Neuronal stem cell (in vitro differentiated cells): ENCODE results near the gene FAM210A.
A peak's percentile ranks its signal among the peaks of the same experiment; 100 is the strongest.

ENCODE experiments used
- DNase-seq: peaks from one replicate; pipeline ENCODE4 v3.0.0-alpha.2; 2013; ENCODE audit warnings: low spot score
- H2AFZ ChIP-seq: one replicate; pipeline ENCODE4 v1.6.1; 2013; ENCODE audit warnings: mild to moderate bottlenecking, low read length, inconsistent platforms
- H2AK5ac ChIP-seq: 2 replicates; pipeline ENCODE4 v1.6.1; 2013; ENCODE audit warnings: low read depth, mild to moderate bottlenecking, inconsistent platforms, low read length, moderate library complexity, mixed read lengths
- H2BK120ac ChIP-seq: 2 replicates; pipeline ENCODE4 v1.6.1; 2013; ENCODE audit warnings: low read depth, mild to moderate bottlenecking, inconsistent platforms, low read length, moderate library complexity, mixed read lengths
- H2BK12ac ChIP-seq: one replicate; pipeline ENCODE4 v1.6.1; 2013; ENCODE audit warnings: low read length, inconsistent platforms
- H2BK15ac ChIP-seq: 2 replicates; pipeline ENCODE4 v1.6.1; 2013; ENCODE audit warnings: mild to moderate bottlenecking, low read length, inconsistent platforms, mixed read lengths
- H2BK5ac ChIP-seq: one replicate; pipeline ENCODE4 v1.6.1; 2013; ENCODE audit warnings: inconsistent platforms, mild to moderate bottlenecking, low read length, moderate library complexity
- H3K14ac ChIP-seq: one replicate; pipeline ENCODE4 v1.6.1; 2013; ENCODE audit warnings: low read length, inconsistent platforms
- H3K18ac ChIP-seq: 2 replicates; pipeline ENCODE4 v1.6.1; 2013; ENCODE audit warnings: low read length, inconsistent platforms
- H3K23ac ChIP-seq: 2 replicates; pipeline ENCODE4 v1.6.1; 2013; ENCODE audit warnings: low read depth, mild to moderate bottlenecking, mixed read lengths, low read length, inconsistent platforms; ENCODE audit not compliant: poor library complexity
- H3K27ac ChIP-seq: replicated peaks from 3 replicates; pipeline ENCODE4 v1.5.1; 2013; ENCODE audit warnings: low read length, inconsistent platforms
- H3K27me3 ChIP-seq, 3 experiments: 2 replicates each; pipeline ENCODE4 v1.6.1; 2013; ENCODE audit warnings: low read length in 3 of 3, mild to moderate bottlenecking in 2 of 3, inconsistent platforms in 1 of 3, low read depth in 1 of 3, mixed read lengths in 1 of 3, moderate library complexity in 1 of 3; ENCODE audit not compliant: control insufficient read depth in 3 of 3, insufficient read depth in 3 of 3
- H3K36me3 ChIP-seq, 2 donors: replicated peaks in 1 of 2; 2 replicates each; pipeline ENCODE4 v1.6.1; 2013; ENCODE audit warnings: low read length in 2 of 2; ENCODE audit not compliant: control insufficient read depth in 2 of 2, insufficient read depth in 2 of 2
- H3K4ac ChIP-seq: 2 replicates; pipeline ENCODE4 v1.6.1; 2013; ENCODE audit warnings: inconsistent platforms, mild to moderate bottlenecking, low read length, moderate library complexity
- H3K4me1 ChIP-seq, 2 donors: 1 replicate in 1 of 2; 2 replicates in 1 of 2; pipeline ENCODE4 v1.6.1; 2013; ENCODE audit warnings: low read length in 2 of 2, low read depth in 1 of 2; ENCODE audit not compliant: control insufficient read depth in 2 of 2, insufficient read depth in 1 of 2
- H3K4me2 ChIP-seq: one replicate; pipeline ENCODE4 v1.6.1; 2013; ENCODE audit warnings: mild to moderate bottlenecking, low read length, inconsistent platforms; ENCODE audit not compliant: insufficient read depth, poor library complexity, severe bottlenecking
- H3K4me3 ChIP-seq, 2 donors: 2 replicates each; pipeline ENCODE4 v1.5.1; 2013; ENCODE audit warnings: low read length in 2 of 2, mild to moderate bottlenecking in 2 of 2, inconsistent platforms in 1 of 2, moderate library complexity in 1 of 2
- H3K79me1 ChIP-seq: one replicate; pipeline ENCODE4 v1.6.1; 2013; ENCODE audit warnings: low read depth, mild to moderate bottlenecking, inconsistent platforms, low read length, moderate library complexity
- H3K9ac ChIP-seq: one replicate; pipeline ENCODE4 v1.6.1; 2013; ENCODE audit warnings: mild to moderate bottlenecking, low read depth, low read length, inconsistent platforms; ENCODE audit not compliant: poor library complexity
- H3K9me3 ChIP-seq, 2 donors: replicated peaks in 1 of 2; 2 replicates each; pipeline versions ENCODE3 to v1.6.1; 2013; ENCODE audit warnings: low read length in 2 of 2, mild to moderate bottlenecking in 2 of 2, inconsistent platforms in 1 of 2, low read depth in 1 of 2, mixed read lengths in 1 of 2, moderate library complexity in 1 of 2; ENCODE audit not compliant: control insufficient read depth in 2 of 2, insufficient read depth in 1 of 2
- H4K8ac ChIP-seq: one replicate; pipeline ENCODE4 v1.6.1; 2013; ENCODE audit warnings: low read depth, mild to moderate bottlenecking, inconsistent platforms, low read length, moderate library complexity
- H4K91ac ChIP-seq: one replicate; pipeline ENCODE4 v1.6.1; 2013; ENCODE audit warnings: low read length, low read depth, mild to moderate bottlenecking, inconsistent platforms; ENCODE audit not compliant: poor library complexity
- WGBS, 2 donors: extraction: QIAGEN DNeasy Blood & Tissue Kit; methylation state at CpG; one replicate each; pipeline ENCODE4 v1.1.7; 2013; ENCODE audit warnings: missing lambda C conversion rate in 2 of 2, mixed read lengths in 1 of 2; ENCODE audit not compliant: insufficient read length in 2 of 2, insufficient replicate concordance in 1 of 2; ENCODE audit errors: extremely low coverage in 2 of 2; 5-methylcytosine and 5-hydroxymethylcytosine counted together

The FAM210A gene

GRCh38 chr18:13649397-13650390 lies 76.7 kb downstream of the FAM210A start:
- Histone ChIP-seq H3K9me3 (no peaks in the 10 kb centered on the region), H2BK5ac (no peak overlapping the region), H2AFZ (no peak overlapping the region), H3K27ac (no peak overlapping the region), H3K4ac (no peak overlapping the region), H2BK120ac (no peak overlapping the region), H3K79me1 (no peaks in the 10 kb centered on the region), H3K14ac (no peak overlapping the region), H3K4me3 (no peak overlapping the region), H3K18ac (peak overlapping the region; percentile 13), H2BK15ac (no peak overlapping the region), H3K4me2 (no peak overlapping the region), H3K27me3 (no peaks in the 10 kb centered on the region), H3K36me3 (no peaks in the 10 kb centered on the region), H3K9ac (no peak overlapping the region), H3K4me1 (peaks cover 2 to 8% of the 10 kb centered on the region in 2 donors), H2AK5ac (no peak overlapping the region), H4K91ac (no peak overlapping the region), H3K23ac (no peak overlapping the region), H2BK12ac (no peak overlapping the region), H4K8ac (no peak overlapping the region)
- DNase-seq, result no peak
- no CpG with 5 or more reads among the region's 23 CpGs for WGBS, 2 donors

- no peak for DNase-seq
Measured at GRCh38 chr18:13647761-13648160, 78.6 kb downstream of the FAM210A start.

DNA sequence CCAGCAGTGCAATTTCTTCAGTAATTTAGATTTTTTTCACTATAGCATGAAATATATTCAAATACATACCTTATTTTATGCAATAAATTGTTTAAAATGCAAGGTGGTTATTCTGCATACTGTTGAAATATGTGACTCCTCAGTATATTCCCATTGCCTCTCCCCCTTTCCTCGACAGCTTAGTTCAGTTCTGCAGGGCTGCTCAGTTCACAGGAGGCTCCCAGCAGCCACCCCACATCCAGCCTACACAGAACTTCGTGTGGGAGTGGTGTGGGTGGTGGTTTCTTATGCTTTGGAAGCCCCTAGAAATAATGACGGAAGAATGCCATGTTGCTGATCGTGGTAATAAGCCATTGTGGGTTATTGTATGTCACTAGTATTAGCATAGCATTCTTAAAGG lies 79.7 kb downstream of the FAM210A start:
- Histone ChIP-seq H3K18ac (no peak overlapping the region), H3K4me2 (no peak overlapping the region), H2AK5ac (no peak overlapping the region), H3K4ac (no peak overlapping the region), H2BK12ac (no peak overlapping the region), H3K23ac (no peak overlapping the region), H4K8ac (no peak overlapping the region), H3K79me1 (no peaks in the 10 kb centered on the region), H3K9me3 (peaks cover 0 to 1% of the 10 kb centered on the region in 2 donors), H3K4me1 (peaks cover 0 to 2% of the 10 kb centered on the region in 2 donors), H3K27ac (no peak overlapping the region), H4K91ac (no peak overlapping the region), H3K36me3 (no peaks in the 10 kb centered on the region), H2BK120ac (no peak overlapping the region), H2BK5ac (no peak overlapping the region), H2BK15ac (no peak overlapping the region), H2AFZ (no peak overlapping the region), H3K27me3 (peaks cover 0 to 2% (median 0%) of the 10 kb centered on the region in 3 experiments), H3K9ac (no peak overlapping the region), H3K4me3 (no peak overlapping the region), H3K14ac (no peak overlapping the region)
- no CpG with 5 or more reads among the region's 4 CpGs for WGBS, 2 donors
- DNase-seq, result no peak

More at GRCh38 chr18:13647761-13648160, 78.6 kb downstream of the FAM210A start:
- no peak overlapping the region for H2BK5ac ChIP-seq
- H3K27ac ChIP-seq, result no peak overlapping the region
- no peak overlapping the region for H3K23ac ChIP-seq
- H3K4me1 ChIP-seq, result peaks cover 0 to 2% of the 10 kb centered on the region in 2 donors
- H3K36me3 ChIP-seq, result no peaks in the 10 kb centered on the region
- H3K4me2 ChIP-seq, result no peak overlapping the region
- H3K14ac ChIP-seq, result no peak overlapping the region
- no peak overlapping the region for H2AFZ ChIP-seq
- H3K9ac ChIP-seq, result no peak overlapping the region
- no peak overlapping the region for H2BK120ac ChIP-seq
- no peak overlapping the region for H3K4me3 ChIP-seq
- H3K27me3 ChIP-seq, result no peaks in the 10 kb centered on the region
- no CpG with 5 or more reads among the region's 4 CpGs for WGBS, 2 donors
- no peaks in the 10 kb centered on the region for H3K9me3 ChIP-seq
- H4K8ac ChIP-seq, result no peak overlapping the region
- no peak overlapping the region for H3K4ac ChIP-seq
- H2AK5ac ChIP-seq, result no peak overlapping the region
- no peak overlapping the region for H2BK15ac ChIP-seq
- H3K79me1 ChIP-seq, result no peaks in the 10 kb centered on the region
- no peak overlapping the region for H2BK12ac ChIP-seq
- H4K91ac ChIP-seq, result no peak overlapping the region
- no peak overlapping the region for H3K18ac ChIP-seq

GRCh38 chr18:13645093-13645492 lies 81.3 kb downstream of the FAM210A start:
- Histone ChIP-seq H2BK12ac (no peak overlapping the region), H3K14ac (no peak overlapping the region), H3K27me3 (peaks cover 0 to 2% (median 0%) of the 10 kb centered on the region in 3 experiments), H2AFZ (no peak overlapping the region), H3K4me1 (peaks cover 0 to 3% of the 10 kb centered on the region in 2 donors), H4K91ac (no peak overlapping the region), H3K9ac (no peak overlapping the region), H2BK5ac (no peak overlapping the region), H3K36me3 (no peaks in the 10 kb centered on the region), H2BK15ac (no peak overlapping the region), H3K4ac (no peak overlapping the region), H3K9me3 (peaks cover 0 to 1% of the 10 kb centered on the region in 2 donors), H3K18ac (no peak overlapping the region), H3K27ac (no peak overlapping the region), H4K8ac (no peak overlapping the region), H3K79me1 (no peaks in the 10 kb centered on the region), H3K23ac (no peak overlapping the region), H3K4me3 (no peak overlapping the region), H2AK5ac (no peak overlapping the region), H3K4me2 (no peak overlapping the region), H2BK120ac (no peak overlapping the region)
- DNase-seq, result no peak
- no CpG with 5 or more reads among the region's 16 CpGs for WGBS, 2 donors
